OCI-LY7 (cell line): Measurements from ENCODE around the gene ARHGAP21.

Experiments used
- EZH2phosphoT487 ChIP-seq: fragments of 200-600 bp; sonication (generic); IDR thresholded peaks from 2 replicates; pipeline ENCODE4 v1.6.1; 2018; ENCODE audit warnings: low read depth, borderline replicate concordance, mild to moderate bottlenecking, mixed run types, antibody characterized with exemption, low read length, moderate library complexity, mixed read lengths
- TF ChIP-seq, protein P1 (sequence below): fragments of 200-600 bp; sonication (generic); conservative IDR thresholded peaks from 2 replicates; pipeline ENCODE4 v1.5.1; 2014; ENCODE audit warnings: mild to moderate bottlenecking, antibody characterized with exemption, low read length, moderate library complexity, mixed read lengths

DNA sequence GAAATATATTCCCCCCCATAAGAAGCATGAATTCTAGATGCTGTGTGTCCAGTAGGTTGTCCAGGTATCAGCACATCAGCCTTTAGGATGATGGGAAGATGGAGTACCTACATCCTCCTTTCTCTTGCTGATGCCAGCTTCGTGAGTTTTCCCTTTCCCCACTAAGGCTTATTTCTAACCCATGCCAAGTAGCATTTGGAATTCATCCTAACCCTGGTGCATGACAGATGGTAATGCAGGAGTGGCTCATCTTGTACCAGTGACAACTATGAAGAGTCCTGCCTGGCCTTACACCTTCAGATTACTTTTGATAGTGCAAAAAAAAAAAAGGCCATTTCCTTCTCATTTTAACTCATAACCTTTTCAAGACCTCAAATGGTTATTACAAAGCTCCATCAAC, 58.7 kb downstream of the ARHGAP21 start:
- TF ChIP-seq, protein P1, sequence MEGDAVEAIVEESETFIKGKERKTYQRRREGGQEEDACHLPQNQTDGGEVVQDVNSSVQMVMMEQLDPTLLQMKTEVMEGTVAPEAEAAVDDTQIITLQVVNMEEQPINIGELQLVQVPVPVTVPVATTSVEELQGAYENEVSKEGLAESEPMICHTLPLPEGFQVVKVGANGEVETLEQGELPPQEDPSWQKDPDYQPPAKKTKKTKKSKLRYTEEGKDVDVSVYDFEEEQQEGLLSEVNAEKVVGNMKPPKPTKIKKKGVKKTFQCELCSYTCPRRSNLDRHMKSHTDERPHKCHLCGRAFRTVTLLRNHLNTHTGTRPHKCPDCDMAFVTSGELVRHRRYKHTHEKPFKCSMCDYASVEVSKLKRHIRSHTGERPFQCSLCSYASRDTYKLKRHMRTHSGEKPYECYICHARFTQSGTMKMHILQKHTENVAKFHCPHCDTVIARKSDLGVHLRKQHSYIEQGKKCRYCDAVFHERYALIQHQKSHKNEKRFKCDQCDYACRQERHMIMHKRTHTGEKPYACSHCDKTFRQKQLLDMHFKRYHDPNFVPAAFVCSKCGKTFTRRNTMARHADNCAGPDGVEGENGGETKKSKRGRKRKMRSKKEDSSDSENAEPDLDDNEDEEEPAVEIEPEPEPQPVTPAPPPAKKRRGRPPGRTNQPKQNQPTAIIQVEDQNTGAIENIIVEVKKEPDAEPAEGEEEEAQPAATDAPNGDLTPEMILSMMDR: no peak
- TF ChIP-seq EZH2phosphoT487: no peak
